Mucosa of gallbladder (tissue), 1 donor: ENCODE results near the gene CPA5. TPM values are rescaled to one million over a fixed set of nuclear protein-coding genes. Genes with fewer than 3 reads are reported as not detected.

Experiments used
- DNase-seq: peaks from one replicate; pipeline ENCODE4 v3.0.0-alpha.2; 2020; ENCODE audit warnings: low spot score
- total RNA-seq: library from RNA; stranded (reverse); gene quantifications from one replicate; pipeline ENCODE4 v1.2.1, GENCODE V29; 2021
- donor health status: DM: no; HTN: no; CAD: no.

Gene CPA5
- total RNA-seq, 1 donor from 2014 or later = 0.92 TPM

DNA sequence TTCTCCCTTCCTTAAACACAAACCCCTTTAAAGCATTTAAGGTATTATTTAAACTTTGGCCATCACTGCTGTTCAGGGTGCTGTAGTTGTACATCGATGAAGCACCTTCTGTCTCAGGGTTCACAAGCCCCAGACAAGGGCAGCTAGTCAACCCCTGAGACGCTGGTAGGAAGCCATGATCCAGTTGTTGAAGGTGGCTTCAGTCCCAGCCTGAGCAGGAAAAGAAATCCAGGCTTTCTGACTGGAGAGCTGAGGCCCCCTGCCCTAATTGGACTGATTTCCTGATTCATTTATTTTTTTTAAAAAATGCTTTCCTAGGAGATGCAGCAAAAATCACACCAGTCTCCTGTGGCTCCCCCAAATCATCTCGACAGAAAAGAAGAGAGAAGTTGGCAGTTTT, 51.5 kb downstream of the CPA5 start:
- no peak for DNase-seq

DNA sequence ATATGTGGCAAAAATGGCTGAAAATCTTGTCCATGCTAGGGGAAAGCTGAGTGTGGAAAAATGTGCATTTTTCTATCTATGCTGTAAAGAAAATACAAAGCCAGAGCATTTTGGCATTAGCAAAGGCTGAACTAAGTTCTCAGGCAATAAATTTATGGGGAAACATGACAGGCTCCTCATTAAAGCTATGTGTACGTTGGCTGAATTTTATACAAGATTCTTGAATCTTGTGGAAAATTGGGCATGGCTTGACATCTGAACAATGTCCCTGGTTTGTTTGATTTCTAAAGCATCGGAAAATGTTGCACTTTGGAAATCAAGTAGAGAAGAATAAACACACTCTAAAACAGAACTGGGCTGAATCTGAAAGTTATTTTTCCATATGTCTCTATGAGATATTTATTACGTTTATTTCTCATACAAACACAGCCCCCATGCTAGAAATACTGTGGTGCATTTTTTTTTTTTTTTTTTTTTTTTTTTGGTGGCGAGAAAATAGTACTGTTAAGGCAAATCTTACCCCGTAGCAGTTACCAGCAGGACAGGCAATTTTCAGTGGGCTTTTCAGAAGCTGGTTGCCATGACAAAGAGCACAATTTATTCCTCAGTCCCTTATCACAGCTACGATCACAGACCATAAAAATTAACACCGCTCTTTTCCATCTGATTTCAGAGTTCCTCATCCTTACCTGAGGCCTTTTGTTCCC, 52.6 kb downstream of the CPA5 start:
- DNase-seq = no peak

GRCh38 chr7:130397758-130398073, 53.1 kb downstream of the CPA5 start:
- DNase-seq = no peak

DNA sequence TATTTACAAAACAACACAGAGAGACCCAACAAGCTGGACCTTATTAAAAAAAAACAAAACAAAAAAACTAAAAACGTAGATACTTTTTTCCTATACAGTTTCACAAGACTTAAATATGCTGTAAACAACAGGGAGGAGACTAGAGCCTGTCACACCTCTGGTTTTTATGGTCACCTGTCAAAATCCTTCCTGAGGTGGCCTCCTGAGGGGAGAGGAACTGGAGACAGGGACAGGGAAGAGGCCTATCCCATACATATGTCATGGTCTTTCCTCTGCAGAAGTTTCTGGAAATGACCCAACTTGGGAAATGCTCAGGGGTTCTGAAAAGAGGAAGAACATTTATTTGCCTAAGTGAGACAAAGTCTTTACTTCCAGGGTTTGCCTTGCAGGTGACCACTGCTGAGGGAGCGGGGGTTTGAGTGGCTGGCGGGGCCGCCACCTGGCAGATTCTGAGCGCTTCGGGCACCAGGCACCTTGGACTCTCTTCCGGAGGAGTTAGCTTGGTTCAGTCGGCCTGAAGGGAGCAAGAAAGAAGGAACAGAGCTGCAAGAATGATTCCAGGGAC, 54.0 kb downstream of the CPA5 start:
- DNase-seq = no peak

GRCh38 chr7:130400120-130400572, 55.5 kb downstream of the CPA5 start:
- no peak for DNase-seq

- no peak for DNase-seq
Observed at GRCh38 chr7:130401101-130401500, 56.5 kb downstream of the CPA5 start.

GRCh38 chr7:130401578-130401977, 57.0 kb downstream of the CPA5 start:
- DNase-seq = no peak

DNA sequence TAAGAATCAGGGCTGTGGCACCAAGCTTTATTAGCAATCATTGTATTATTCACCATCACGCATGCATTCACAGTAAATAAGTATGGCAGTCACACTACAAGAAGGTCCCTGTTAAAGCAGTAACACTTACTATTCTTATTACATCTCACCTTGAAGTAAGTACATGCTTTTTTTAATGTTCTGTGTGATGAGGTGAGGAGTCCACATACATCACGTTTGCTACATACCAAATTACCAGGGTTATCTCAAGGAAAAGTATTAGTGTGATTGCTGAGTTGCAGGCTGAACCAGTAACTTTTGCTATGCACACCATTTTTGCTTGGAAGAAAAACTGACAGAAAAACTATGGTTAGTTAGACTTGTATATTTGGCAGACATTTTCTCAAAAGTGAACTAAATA, 60.4 kb downstream of the CPA5 start:
- no peak for DNase-seq

GRCh38 chr7:130409067-130409711, 64.6 kb downstream of the CPA5 start:
- DNase-seq = no peak

- no peak for DNase-seq
Observed at GRCh38 chr7:130409712-130410072, 65.1 kb downstream of the CPA5 start.

DNA sequence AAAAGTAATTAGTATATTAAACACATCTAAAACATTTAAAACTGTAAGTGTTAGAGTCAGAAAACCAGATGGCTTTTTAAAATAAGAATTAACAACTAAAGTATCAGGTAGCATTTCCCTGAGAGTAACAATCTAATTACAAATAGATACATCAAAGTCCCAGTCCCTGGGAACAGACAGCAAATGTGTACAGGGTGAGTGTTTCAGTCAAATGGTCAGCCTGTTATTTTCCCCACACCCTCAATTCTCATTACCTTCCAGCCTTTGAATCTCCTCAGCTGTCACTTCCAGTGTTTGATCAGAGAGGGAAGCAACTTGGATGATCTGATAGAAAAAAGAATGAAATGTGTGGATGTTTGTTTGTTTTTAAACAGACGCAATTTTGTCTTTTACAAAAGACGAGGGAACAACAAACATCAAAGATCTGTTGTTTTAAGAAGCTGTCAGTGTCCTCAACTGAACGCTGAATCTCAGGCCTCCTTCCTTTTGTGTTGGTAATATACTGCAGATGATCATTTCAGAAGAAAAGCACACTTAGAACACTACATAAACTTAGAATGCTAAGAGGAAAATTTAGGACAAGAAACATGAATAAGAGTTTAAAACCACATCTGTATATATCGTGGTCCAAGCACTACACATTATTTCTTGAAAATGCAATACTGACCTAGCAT, 66.4 kb downstream of the CPA5 start:
- no peak for DNase-seq

DNA sequence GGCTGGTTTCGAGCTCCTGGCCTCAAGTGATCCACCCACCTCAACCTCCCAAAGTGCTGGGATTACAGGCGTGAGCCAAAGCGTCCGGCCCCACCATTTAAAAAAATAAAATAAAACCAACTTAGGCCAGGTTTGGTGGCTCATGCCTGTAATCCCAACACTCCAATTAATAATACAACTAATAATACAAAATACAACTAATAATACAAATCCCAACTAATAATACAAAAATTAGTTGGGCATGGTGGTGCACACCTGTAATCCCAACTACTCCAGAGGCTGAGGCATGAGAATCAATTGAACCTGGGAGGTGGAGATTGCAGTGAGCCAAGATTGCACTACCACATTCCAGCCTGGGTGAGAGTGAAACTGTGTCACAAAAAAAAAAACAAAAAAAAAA, 68.6 kb downstream of the CPA5 start:
- DNase-seq = no peak

DNA sequence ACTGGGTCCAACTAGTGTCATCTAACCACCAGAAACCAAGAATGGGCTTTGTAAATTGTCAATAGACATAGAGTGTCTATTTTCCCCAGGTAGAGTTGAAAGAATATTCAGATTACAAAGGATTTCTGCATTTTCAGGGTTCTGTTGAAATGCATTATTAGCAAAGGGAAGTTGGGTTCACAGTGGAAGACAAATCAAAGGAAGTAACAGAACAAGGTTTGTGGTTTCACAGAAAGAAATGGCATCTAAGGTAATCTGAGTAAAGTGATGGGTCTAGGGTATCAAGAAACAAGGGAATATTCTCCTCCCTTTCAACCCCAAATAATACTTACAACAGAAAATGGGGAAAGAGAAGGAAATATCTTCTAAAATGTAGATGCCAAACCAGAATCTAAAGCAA, 70.4 kb downstream of the CPA5 start:
- no peak for DNase-seq

DNA sequence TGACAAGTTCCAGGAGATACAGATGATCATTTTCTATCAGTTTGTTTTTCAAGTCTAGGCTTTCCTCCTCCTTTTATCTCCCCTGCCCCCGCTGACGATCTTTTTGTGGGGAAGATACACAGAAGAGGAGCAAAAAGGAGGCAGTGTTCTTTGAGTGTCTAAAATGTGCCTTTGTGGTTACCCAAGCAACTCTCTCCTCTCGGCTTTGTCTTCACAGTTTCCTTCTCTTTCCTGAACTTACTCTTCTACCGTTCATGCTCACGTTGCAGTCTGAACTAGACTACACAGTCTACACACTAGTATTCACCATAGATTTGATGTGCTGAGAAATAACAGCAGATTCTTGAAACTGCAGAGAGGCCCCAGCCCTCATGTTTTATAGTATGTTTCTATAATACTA, 72.6 kb downstream of the CPA5 start:
- DNase-seq = no peak

DNA sequence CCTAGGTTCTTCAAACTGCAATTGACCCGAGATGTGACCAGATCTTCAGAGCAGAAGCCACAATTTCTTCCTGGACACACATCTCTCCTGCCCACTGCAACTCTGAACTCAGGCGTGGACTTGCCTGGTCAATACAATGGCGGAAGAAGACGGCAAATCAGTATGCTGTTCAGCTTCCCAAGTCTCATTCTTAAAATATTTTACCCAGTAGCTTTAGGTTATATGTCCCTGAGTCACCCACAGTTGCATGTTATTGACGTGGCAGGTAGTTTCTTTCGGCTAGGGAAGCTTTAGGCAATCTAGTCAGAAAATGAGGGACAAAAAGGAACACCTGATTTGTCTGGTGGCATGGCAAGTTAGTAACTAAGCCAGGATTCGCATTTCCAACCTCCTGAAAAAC, 73.7 kb downstream of the CPA5 start:
- DNase-seq = no peak

Other genes starting within 250 kb of the CPA5 start
- 18.9 TPM for gene TMEM209, start 139.4 kb upstream of the CPA5 start, total RNA-seq
- gene SSMEM1, start 137.0 kb upstream of the CPA5 start, total RNA-seq = not detected
- 3.3 TPM for gene CPA2, start 78.0 kb upstream of the CPA5 start, total RNA-seq
- gene CPA4, start 51.7 kb upstream of the CPA5 start, total RNA-seq = 0.43 TPM
- 27.8 TPM for gene CPA1, start 35.7 kb downstream of the CPA5 start, total RNA-seq
- gene CEP41, start 96.2 kb downstream of the CPA5 start, total RNA-seq = 15.7 TPM
- gene MEST, start 147.3 kb downstream of the CPA5 start, total RNA-seq = 18.6 TPM